IPS-15b (cell line): ENCODE data around the gene ARMC6.
"Not testable (repeated sequence)": the region's sequence is repeated elsewhere in the genome, so short reads cannot be mapped to it uniquely, and the experiment has no call there.

Experiments
- H3K27me3 ChIP-seq: one replicate; pipeline ENCODE4 v1.6.1; 2013; ENCODE audit warnings: low read length; ENCODE audit not compliant: control insufficient read depth, insufficient read depth
- H3K36me3 ChIP-seq: one replicate; pipeline ENCODE4 v1.6.1; 2013; ENCODE audit warnings: low read length; ENCODE audit not compliant: control insufficient read depth, insufficient read depth
- H3K4me1 ChIP-seq: one replicate; pipeline ENCODE4 v1.6.1; 2013; ENCODE audit warnings: mild to moderate bottlenecking, low read length; ENCODE audit not compliant: control insufficient read depth, insufficient read depth
- H3K4me3 ChIP-seq: one replicate; pipeline ENCODE4 v1.5.1; 2013; ENCODE audit warnings: low read depth, low read length
- H3K9ac ChIP-seq: one replicate; pipeline ENCODE4 v1.6.1; 2013; ENCODE audit warnings: low read depth, mild to moderate bottlenecking, low read length
- H3K9me3 ChIP-seq: one replicate; pipeline ENCODE4 v1.6.1; 2013; ENCODE audit warnings: mild to moderate bottlenecking, low read length; ENCODE audit not compliant: control insufficient read depth, insufficient read depth

The ARMC6 gene

GRCh38 chr19:18996796-18997394, 36.5 kb upstream of the ARMC6 start:
- Histone ChIP-seq H3K9me3 (no peaks in the 10 kb centered on the region), H3K9ac (no peak overlapping the region), H3K4me1 (peaks cover 2% of the 10 kb centered on the region), H3K27me3 (no peaks in the 10 kb centered on the region), H3K36me3 (peaks cover 52% of the 10 kb centered on the region), H3K4me3 (no peak overlapping the region)

GRCh38 chr19:18998276-18998675, 35.1 kb upstream of the ARMC6 start:
- Histone ChIP-seq H3K27me3 (no peaks in the 10 kb centered on the region), H3K36me3 (peaks cover 50% of the 10 kb centered on the region)

GRCh38 chr19:18999016-18999758, 34.2 kb upstream of the ARMC6 start:
- Histone ChIP-seq H3K27me3 (no peaks in the 10 kb centered on the region), H3K9ac (no peak overlapping the region), H3K36me3 (peaks cover 49% of the 10 kb centered on the region)

More at GRCh38 chr19:18998276-18998675, 35.1 kb upstream of the ARMC6 start:
- Histone ChIP-seq H3K9ac (no peak overlapping the region), H3K4me3 (no peak overlapping the region), H3K9me3 (no peaks in the 10 kb centered on the region), H3K4me1 (peaks cover 2% of the 10 kb centered on the region)

GRCh38 chr19:18999896-19000620, 33.3 kb upstream of the ARMC6 start:
- no peaks in the 10 kb centered on the region for H3K27me3 ChIP-seq
- H3K36me3 ChIP-seq: peaks cover 45% of the 10 kb centered on the region
- no peaks in the 10 kb centered on the region for H3K9me3 ChIP-seq
- H3K4me1 ChIP-seq: peaks cover 2% of the 10 kb centered on the region
- H3K9ac ChIP-seq: no peak overlapping the region
- no peak overlapping the region for H3K4me3 ChIP-seq

More at GRCh38 chr19:18999016-18999758, 34.2 kb upstream of the ARMC6 start:
- Histone ChIP-seq H3K4me3 (no peak overlapping the region), H3K4me1 (peaks cover 2% of the 10 kb centered on the region), H3K9me3 (no peaks in the 10 kb centered on the region)

GRCh38 chr19:19004144-19004543, 29.3 kb upstream of the ARMC6 start:
- H3K9ac ChIP-seq: no peak overlapping the region
- peaks cover 55% of the 10 kb centered on the region for H3K36me3 ChIP-seq
- no peaks in the 10 kb centered on the region for H3K27me3 ChIP-seq
- H3K4me3 ChIP-seq: no peak overlapping the region
- no peaks in the 10 kb centered on the region for H3K4me1 ChIP-seq
- no peaks in the 10 kb centered on the region for H3K9me3 ChIP-seq

GRCh38 chr19:19006213-19006612, 27.2 kb upstream of the ARMC6 start:
- no peak overlapping the region for H3K9ac ChIP-seq
- peaks cover 59% of the 10 kb centered on the region for H3K36me3 ChIP-seq
- no peaks in the 10 kb centered on the region for H3K9me3 ChIP-seq
- H3K4me1 ChIP-seq: no peaks in the 10 kb centered on the region
- no peaks in the 10 kb centered on the region for H3K27me3 ChIP-seq
- no peak overlapping the region for H3K4me3 ChIP-seq

- no peak overlapping the region for H3K9ac ChIP-seq
These were observed 23.5 kb upstream of the ARMC6 start for GRCh38 chr19:19009951-19010350.

GRCh38 chr19:19010551-19010950, 22.9 kb upstream of the ARMC6 start:
- Histone ChIP-seq H3K9ac (no peak overlapping the region), H3K36me3 (peaks cover 63% of the 10 kb centered on the region), H3K4me3 (no peak overlapping the region), H3K4me1 (no peaks in the 10 kb centered on the region), H3K27me3 (no peaks in the 10 kb centered on the region), H3K9me3 (no peaks in the 10 kb centered on the region)

More at GRCh38 chr19:19009951-19010350, 23.5 kb upstream of the ARMC6 start:
- Histone ChIP-seq H3K27me3 (no peaks in the 10 kb centered on the region), H3K4me1 (no peaks in the 10 kb centered on the region), H3K36me3 (peaks cover 63% of the 10 kb centered on the region), H3K9me3 (no peaks in the 10 kb centered on the region), H3K4me3 (no peak overlapping the region)

GRCh38 chr19:19021115-19021514, 12.3 kb upstream of the ARMC6 start:
- no peak overlapping the region for H3K9ac ChIP-seq
- no peaks in the 10 kb centered on the region for H3K9me3 ChIP-seq
- peaks cover 48% of the 10 kb centered on the region for H3K36me3 ChIP-seq
- no peak overlapping the region for H3K4me3 ChIP-seq
- H3K4me1 ChIP-seq: no peaks in the 10 kb centered on the region
- H3K27me3 ChIP-seq: no peaks in the 10 kb centered on the region

GRCh38 chr19:19022380-19022961, 10.9 kb upstream of the ARMC6 start:
- Histone ChIP-seq H3K4me3 (no peak overlapping the region), H3K36me3 (peaks cover 54% of the 10 kb centered on the region), H3K4me1 (no peaks in the 10 kb centered on the region), H3K27me3 (no peaks in the 10 kb centered on the region), H3K9me3 (no peaks in the 10 kb centered on the region), H3K9ac (no peak overlapping the region)

- not testable (repeated sequence) for H3K4me1 ChIP-seq, H3K9me3 ChIP-seq, H3K27me3 ChIP-seq, H3K4me3 ChIP-seq, H3K9ac ChIP-seq
- H3K36me3 ChIP-seq: peaks cover 54% of the 10 kb centered on the region
These were observed 10.0 kb upstream of the ARMC6 start for GRCh38 chr19:19023376-19023775.
